Mesodermal cell (in vitro differentiated cells): ENCODE results near the gene ITGA6.

Experiments used
- H3K27ac ChIP-seq: 2 replicates; pipeline ENCODE4 v1.7.0; 2013; ENCODE audit warnings: mild to moderate bottlenecking, low read depth, low read length, moderate library complexity; ENCODE audit not compliant: severe bottlenecking
- H3K36me3 ChIP-seq: 2 replicates; pipeline ENCODE4 v1.7.1; 2013; ENCODE audit warnings: mild to moderate bottlenecking, low read length, moderate library complexity; ENCODE audit not compliant: control insufficient read depth, insufficient read depth
- H3K4me1 ChIP-seq: one replicate; pipeline ENCODE4 v1.7.1; 2013; ENCODE audit warnings: mild to moderate bottlenecking, low read length; ENCODE audit not compliant: insufficient read depth, control insufficient read depth, poor library complexity, severe bottlenecking
- H3K4me3 ChIP-seq: 2 replicates; pipeline ENCODE4 v1.7.0; 2013; ENCODE audit warnings: low read length, control low read depth, mild to moderate bottlenecking; ENCODE audit not compliant: insufficient read depth, poor library complexity, severe bottlenecking; ENCODE audit errors: extremely low read depth
- H3K9me3 ChIP-seq: 2 replicates; pipeline ENCODE4 v1.7.1; 2013; ENCODE audit warnings: mild to moderate bottlenecking, low read length, moderate library complexity; ENCODE audit not compliant: control insufficient read depth
- WGBS, 2 experiments: methylation state at CpG; one replicate each; pipeline ENCODE4 v1.1.5; 2013; ENCODE audit warnings: missing lambda C conversion rate in 2 of 2; ENCODE audit not compliant: insufficient coverage in 2 of 2; 5-methylcytosine and 5-hydroxymethylcytosine counted together

The ITGA6 gene

DNA sequence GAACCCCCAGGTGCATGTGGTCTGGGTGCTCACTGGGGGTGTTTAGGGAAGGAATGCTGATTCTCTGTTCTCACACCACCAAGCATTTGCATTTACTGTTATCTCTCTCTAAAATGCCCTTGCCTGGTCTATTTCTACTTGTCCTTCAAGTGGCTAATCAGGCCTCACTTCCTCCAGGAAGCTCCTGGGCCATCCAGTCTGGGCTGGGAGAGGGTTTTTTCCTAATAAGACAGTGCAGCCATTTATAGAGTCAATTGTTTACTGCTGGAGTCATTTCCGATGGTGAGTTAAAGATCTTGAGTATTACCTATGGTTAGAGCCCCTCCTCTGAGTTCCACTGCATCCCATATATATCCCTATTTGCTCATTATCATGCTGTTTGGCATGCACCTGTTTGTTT, 25.2 kb upstream of the ITGA6 start:
- H3K27ac ChIP-seq: no peak overlapping the region
- no peaks in the 10 kb centered on the region for H3K9me3 ChIP-seq
- H3K4me3 ChIP-seq: no peak overlapping the region
- H3K36me3 ChIP-seq: no peaks in the 10 kb centered on the region
- WGBS, 2 experiments: no CpG with 5 or more reads among the region's 1 CpG
- peaks cover 11% of the 10 kb centered on the region for H3K4me1 ChIP-seq

- no peak overlapping the region for H3K27ac ChIP-seq
- H3K9me3 ChIP-seq: no peaks in the 10 kb centered on the region
- no peak overlapping the region for H3K4me3 ChIP-seq
- no peaks in the 10 kb centered on the region for H3K36me3 ChIP-seq
- 88 to 100% methylated on average over 4 of the region's 4 CpGs for WGBS, 2 experiments
- H3K4me1 ChIP-seq: peaks cover 11% of the 10 kb centered on the region
These were observed 24.0 kb upstream of the ITGA6 start for GRCh38 chr2:172403402-172403801.

GRCh38 chr2:172403881-172404468, 23.4 kb upstream of the ITGA6 start:
- 77 to 83% methylated on average over 1 to 2 of the region's 5 CpGs for WGBS, 2 experiments

DNA sequence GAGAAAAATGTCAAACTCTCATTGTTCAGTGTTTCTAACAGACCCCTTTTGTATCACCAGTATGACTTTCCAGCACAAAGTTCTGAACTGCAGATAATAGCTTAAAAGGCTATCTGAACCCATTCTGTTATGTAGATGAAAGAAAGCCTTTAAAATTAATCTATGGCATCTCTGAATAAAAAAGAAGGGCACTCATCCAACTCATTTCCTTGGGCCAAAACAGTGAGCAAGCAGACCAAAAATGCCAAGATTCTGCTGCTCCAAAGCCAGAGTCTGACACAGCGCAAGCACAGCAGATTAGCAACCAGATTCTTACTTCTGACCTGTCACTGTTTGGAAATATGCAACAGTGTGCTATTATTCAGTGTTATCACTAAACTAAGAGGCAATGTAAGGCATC, 22.6 kb upstream of the ITGA6 start:
- no CpG with 5 or more reads among the region's 1 CpG for whole genome bisulfite sequencing, 2 experiments
- Histone ChIP-seq H3K36me3 (no peaks in the 10 kb centered on the region), H3K4me3 (no peak overlapping the region), H3K9me3 (no peaks in the 10 kb centered on the region), H3K4me1 (peaks cover 11% of the 10 kb centered on the region), H3K27ac (no peak overlapping the region)

More at GRCh38 chr2:172403881-172404468, 23.4 kb upstream of the ITGA6 start:
- no peak overlapping the region for H3K27ac ChIP-seq
- H3K4me3 ChIP-seq: no peak overlapping the region
- H3K9me3 ChIP-seq: no peaks in the 10 kb centered on the region
- peaks cover 11% of the 10 kb centered on the region for H3K4me1 ChIP-seq
- no peaks in the 10 kb centered on the region for H3K36me3 ChIP-seq

DNA sequence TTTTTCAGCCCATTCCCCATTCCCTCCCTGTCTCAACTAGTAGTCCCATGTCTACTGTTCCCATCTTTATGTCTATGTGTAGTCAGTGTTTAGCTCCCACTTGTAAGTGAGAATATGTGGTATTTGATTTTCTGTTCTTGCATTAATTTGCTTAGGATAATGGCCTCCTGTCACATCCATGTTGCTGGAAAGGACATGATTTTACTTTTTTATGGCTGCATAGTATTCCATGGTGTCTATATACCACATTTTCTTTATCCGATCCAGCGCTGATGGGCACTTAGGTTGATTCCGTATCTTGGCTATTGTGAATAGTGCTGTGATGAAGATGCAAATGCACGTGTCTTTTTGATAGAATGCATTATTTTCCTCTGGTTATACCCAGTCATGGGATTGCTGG, 21.7 kb upstream of the ITGA6 start:
- Histone ChIP-seq H3K4me3 (no peak overlapping the region), H3K9me3 (no peaks in the 10 kb centered on the region)
- WGBS, 2 experiments: 60% methylated on average over 1 of the region's 4 CpGs; no CpG with 5 or more reads in 1 of the 2 experiments

DNA sequence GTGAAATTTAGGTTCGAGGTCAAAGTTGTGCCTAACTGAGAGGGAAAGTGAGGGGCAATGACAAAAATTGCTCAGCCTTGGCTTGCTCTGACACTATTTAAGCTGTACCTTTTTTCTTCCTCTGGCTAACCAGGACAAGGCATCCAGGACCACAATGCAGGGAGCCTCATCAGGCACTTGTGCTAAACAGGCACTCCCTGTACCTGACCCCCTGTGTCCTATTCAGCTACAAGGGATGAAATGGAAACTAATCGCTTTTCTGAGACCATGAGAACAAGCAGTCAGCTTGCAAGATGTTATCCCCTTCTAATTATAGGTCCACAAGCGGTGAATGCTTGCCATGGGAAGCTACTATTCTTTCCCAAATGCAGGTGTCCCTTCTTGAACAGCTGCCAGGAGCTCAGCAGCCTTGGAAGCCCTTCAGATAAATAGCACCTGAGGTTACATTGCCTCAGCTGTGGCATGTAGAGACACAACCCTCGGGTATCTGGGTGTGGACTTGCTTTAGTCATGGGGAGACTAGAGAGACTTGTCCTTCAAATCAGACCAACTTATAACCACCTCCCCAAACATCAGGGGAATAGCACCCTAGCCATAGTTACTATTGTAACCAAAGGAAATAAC, 19.1 kb upstream of the ITGA6 start:
- Histone ChIP-seq H3K36me3 (no peaks in the 10 kb centered on the region), H3K4me3 (no peak overlapping the region), H3K27ac (no peak overlapping the region), H3K4me1 (peaks cover 11% of the 10 kb centered on the region), H3K9me3 (no peaks in the 10 kb centered on the region)
- WGBS, 2 experiments: 83 to 84% methylated on average over 3 of the region's 4 CpGs

More for the DNA sequence above, 21.7 kb upstream of the ITGA6 start:
- Histone ChIP-seq H3K27ac (no peak overlapping the region), H3K36me3 (no peaks in the 10 kb centered on the region), H3K4me1 (peaks cover 11% of the 10 kb centered on the region)

- no peaks in the 10 kb centered on the region for H3K9me3 ChIP-seq
- H3K4me3 ChIP-seq: no peak overlapping the region
- H3K36me3 ChIP-seq: no peaks in the 10 kb centered on the region
- H3K4me1 ChIP-seq: peaks cover 6% of the 10 kb centered on the region
- WGBS, 2 experiments: no CpG with 5 or more reads among the region's 1 CpG
- no peak overlapping the region for H3K27ac ChIP-seq
These were observed 18.3 kb upstream of the ITGA6 start for GRCh38 chr2:172409042-172409441.

GRCh38 chr2:172412984-172413492, 14.3 kb upstream of the ITGA6 start:
- Histone ChIP-seq H3K36me3 (no peaks in the 10 kb centered on the region), H3K9me3 (no peaks in the 10 kb centered on the region), H3K4me3 (no peak overlapping the region), H3K4me1 (no peaks in the 10 kb centered on the region), H3K27ac (no peak overlapping the region)
- WGBS, 2 experiments: 68 to 72% methylated on average over 4 of the region's 5 CpGs

DNA sequence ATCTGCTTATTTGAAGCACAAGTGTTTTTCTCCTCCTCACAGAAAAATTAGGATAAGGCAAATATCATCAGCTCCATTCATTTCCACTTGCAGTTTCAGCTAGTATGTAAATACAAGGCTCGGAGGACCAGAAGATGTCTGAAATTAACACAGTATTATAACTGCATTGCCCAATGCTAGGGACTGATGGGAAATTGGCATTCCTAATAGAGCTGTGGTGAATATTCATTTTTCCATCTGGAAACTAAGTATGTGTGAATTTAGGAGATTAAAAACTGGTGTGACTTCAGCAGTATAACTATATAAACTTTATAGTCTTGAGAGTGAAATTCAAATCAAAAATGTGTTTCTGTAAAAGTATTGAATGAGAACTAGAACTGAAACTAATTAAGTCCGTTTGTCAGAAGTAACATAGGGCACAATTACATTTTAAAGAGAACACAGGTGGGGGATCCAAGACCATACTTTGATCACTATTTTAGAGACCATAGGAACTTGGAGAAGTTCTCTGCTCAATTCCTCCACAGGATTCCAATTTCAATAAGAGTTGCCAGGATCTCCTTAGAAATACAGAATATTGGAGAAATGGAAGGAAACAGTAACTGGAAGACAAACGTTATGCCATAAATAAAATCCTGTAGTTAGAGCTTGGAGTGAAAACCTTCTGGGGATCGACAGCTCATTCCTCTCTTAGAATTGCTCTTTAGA, 12.1 kb upstream of the ITGA6 start:
- Histone ChIP-seq H3K27ac (no peak overlapping the region), H3K36me3 (no peaks in the 10 kb centered on the region), H3K4me1 (no peaks in the 10 kb centered on the region), H3K4me3 (no peak overlapping the region), H3K9me3 (no peaks in the 10 kb centered on the region)
- WGBS, 2 experiments: 55 to 80% methylated on average over 2 of the region's 4 CpGs

- no peak overlapping the region for H3K27ac ChIP-seq
- H3K4me3 ChIP-seq: no peak overlapping the region
- no peaks in the 10 kb centered on the region for H3K4me1 ChIP-seq
- no peaks in the 10 kb centered on the region for H3K9me3 ChIP-seq
- 50 to 83% methylated on average over 1 of the region's 1 CpG for WGBS, 2 experiments
- no peaks in the 10 kb centered on the region for H3K36me3 ChIP-seq
These were observed 11.6 kb upstream of the ITGA6 start for GRCh38 chr2:172415865-172416183.
